HEK293 (cell line): ENCODE measurements around the gene SLC22A17.

Experiments
- CTCF ChIA-PET: fragments of 350-600 bp; formaldehyde crosslinking; extraction: SDS; loops from one replicate; lab custom pipeline; 2021; ENCODE audit warnings: antibody characterized with exemption; lab: Yijun Ruan, JAX
- POLR2A ChIA-PET: fragments of 300-600 bp; formaldehyde crosslinking; extraction: SDS; loops from one replicate; lab custom pipeline; 2020; ENCODE audit warnings: antibody characterized with exemption, inconsistent platforms; lab: Yijun Ruan, JAX
- H3K27ac ChIP-seq: fragments of 200-500 bp; sonication (Bioruptor generic); 2 replicates; pipeline ENCODE4 v1.5.1; 2014; ENCODE audit warnings: low read depth, low read length, control low read depth, inconsistent platforms; ENCODE audit errors: extremely low read depth
- H3K36me3 ChIP-seq, 2 experiments: fragments of 200-500 bp in 1 of 2; sonication (Bioruptor generic) in 1 of 2; 1 replicate in 1 of 2; 2 replicates in 1 of 2; pipeline ENCODE4 v1.5.1; 2014 to 2017; ENCODE audit warnings: inconsistent platforms in 2 of 2, low read length in 2 of 2; ENCODE audit not compliant: control insufficient read depth in 2 of 2, insufficient read depth in 1 of 2
- H3K4me1 ChIP-seq: fragments of 200-500 bp; sonication (Bioruptor generic); 2 replicates; pipeline ENCODE4 v1.5.1; 2014; ENCODE audit warnings: mild to moderate bottlenecking, low read length, inconsistent platforms; ENCODE audit not compliant: control insufficient read depth, insufficient read depth
- H3K4me3 ChIP-seq: 2 replicates; pipeline ENCODE4 v1.5.1; 2011; ENCODE audit warnings: low read depth, mild to moderate bottlenecking, control low read depth, low read length, moderate library complexity
- H3K9me3 ChIP-seq: fragments of 200-500 bp; sonication (Bioruptor generic); 2 replicates; pipeline ENCODE4 v1.5.1; 2014; ENCODE audit warnings: low read depth, low read length, inconsistent platforms; ENCODE audit not compliant: control insufficient read depth, insufficient read depth
- CTCF ChIP-seq: fragments of 450-650 bp; formaldehyde crosslinking; IDR thresholded peaks from 2 replicates; pipeline ENCODE4 v1.5.1; 2016; ENCODE audit warnings: missing biosample characterization, missing genetic modification characterization
- GLI2 ChIP-seq: fragments of 450-650 bp; formaldehyde crosslinking; IDR thresholded peaks from 2 replicates; pipeline ENCODE4; 2017; ENCODE audit warnings: missing biosample characterization, missing genetic modification characterization, low read depth, borderline replicate concordance
- HOXD13 ChIP-seq: sonication (generic); formaldehyde crosslinking; IDR thresholded peaks from 2 replicates; pipeline ENCODE4 v1.8.0; 2022; ENCODE audit warnings: missing genetic modification reagents, borderline replicate concordance
- OVOL3 ChIP-seq: fragments of 450-650 bp; formaldehyde crosslinking; IDR thresholded peaks from 2 replicates; pipeline ENCODE4 v1.5.1; 2016; ENCODE audit warnings: missing biosample characterization, missing genetic modification characterization
- SETDB1 ChIP-seq: IDR thresholded peaks from one replicate; pipeline ENCODE4 v1.6.1; 2017; ENCODE audit warnings: mild to moderate bottlenecking, low read length, moderate library complexity, mixed read lengths; ENCODE audit not compliant: insufficient read length
- SP7 ChIP-seq: fragments of 450-650 bp; formaldehyde crosslinking; IDR thresholded peaks from 2 replicates; pipeline ENCODE4 v1.5.1; 2016; ENCODE audit warnings: missing biosample characterization, missing genetic modification characterization
- ZBTB6 ChIP-seq: fragments of 450-650 bp; formaldehyde crosslinking; IDR thresholded peaks from 2 replicates; pipeline ENCODE4 v1.5.1; 2017; ENCODE audit warnings: missing biosample characterization, missing genetic modification characterization
- ZFP37 ChIP-seq: fragments of 450-650 bp; formaldehyde crosslinking; IDR thresholded peaks from 2 replicates; pipeline ENCODE4 v1.5.1; 2016; ENCODE audit warnings: missing biosample characterization, missing genetic modification characterization
- ZNF112 ChIP-seq: fragments of 450-650 bp; formaldehyde crosslinking; IDR thresholded peaks from 2 replicates; pipeline ENCODE4 v1.5.0; 2017; ENCODE audit warnings: missing biosample characterization, missing genetic modification characterization
- ZNF155 ChIP-seq: fragments of 450-650 bp; formaldehyde crosslinking; IDR thresholded peaks from 2 replicates; pipeline ENCODE4 v1.5.1; 2016; ENCODE audit warnings: missing biosample characterization, missing genetic modification characterization
- ZNF169 ChIP-seq: fragments of 450-650 bp; formaldehyde crosslinking; IDR thresholded peaks from 2 replicates; pipeline ENCODE4 v1.5.1; 2016; ENCODE audit warnings: missing biosample characterization, missing genetic modification characterization
- ZNF202 ChIP-seq: fragments of 450-650 bp; formaldehyde crosslinking; IDR thresholded peaks from 2 replicates; pipeline ENCODE4 v1.5.1; 2016; ENCODE audit warnings: missing biosample characterization, missing genetic modification characterization, borderline replicate concordance
- ZNF211 ChIP-seq: fragments of 450-650 bp; formaldehyde crosslinking; IDR thresholded peaks from 2 replicates; pipeline ENCODE4 v1.5.1; 2016; ENCODE audit warnings: low read depth, missing biosample characterization, missing genetic modification characterization
- ZNF423 ChIP-seq: fragments of 450-650 bp; formaldehyde crosslinking; IDR thresholded peaks from 2 replicates; pipeline ENCODE4 v1.5.1; 2016; ENCODE audit warnings: missing biosample characterization, missing genetic modification characterization
- ZNF610 ChIP-seq: fragments of 450-650 bp; formaldehyde crosslinking; IDR thresholded peaks from 2 replicates; pipeline ENCODE4 v1.5.1; 2016; ENCODE audit warnings: missing biosample characterization, missing genetic modification characterization, borderline replicate concordance
- ZNF830 ChIP-seq: fragments of 450-650 bp; IDR thresholded peaks from 2 replicates; pipeline ENCODE4 v1.5.0; 2018; ENCODE audit warnings: missing biosample characterization, missing genetic modification characterization, low read depth, mild to moderate bottlenecking, moderate library complexity
- ZSCAN18 ChIP-seq: fragments of 450-650 bp; formaldehyde crosslinking; IDR thresholded peaks from 2 replicates; pipeline ENCODE4 v1.5.1; 2016; ENCODE audit warnings: missing biosample characterization, missing genetic modification characterization
- ZXDB ChIP-seq: fragments of 450-650 bp; formaldehyde crosslinking; IDR thresholded peaks from 2 replicates; pipeline ENCODE4 v1.5.1; 2016; ENCODE audit warnings: missing biosample characterization, missing genetic modification characterization

Gene SLC22A17

GRCh38 chr14:23345987-23346692 lies 6.5 kb downstream of the SLC22A17 start:
- Histone ChIP-seq H3K4me3 (no peak overlapping the region), H3K36me3 (no peaks in the 10 kb centered on the region), H3K4me1 (no peaks in the 10 kb centered on the region), H3K9me3 (no peaks in the 10 kb centered on the region), H3K27ac (no peak overlapping the region)
- no peak for TF ChIP-seq ZXDB (tag by site-specific recombination)
- TF ChIP-seq HOXD13 (CRISPR knock-in tag), result no peak
- no peak for TF ChIP-seq OVOL3 (tag by site-specific recombination)
- 0 out of 2 replicates have a peak, but pooled peaks have one; percentile 26 for TF ChIP-seq CTCF
- POLR2A ChIA-PET, result interaction anchor here (0.5 kb wide), 1 partner anchor 25 kb away, joined by 5 read pairs; no protein-coding TSS in a partner anchor
- CTCF ChIA-PET, result interaction anchor here (0.6 to 1.5 kb wide), 5 partner anchors 8 to 569 kb away, joined by 3 to 9 read pairs (median 4); no protein-coding TSS in a partner anchor

- ChIA-PET POLR2A (no interaction called here), CTCF (interaction anchor here (0.8 to 2.3 kb wide), 3 partner anchors 13 to 36 kb away, joined by 4 to 7 read pairs (median 5); no protein-coding TSS in a partner anchor)
- no peak for TF ChIP-seq SETDB1
- TF ChIP-seq ZSCAN18 (tag by site-specific recombination), result no peak
- TF ChIP-seq ZNF155 (tag by site-specific recombination), result no peak
- TF ChIP-seq SP7 (tag by site-specific recombination), result no peak
- no peak for TF ChIP-seq ZNF169 (tag by site-specific recombination)
- no peak for TF ChIP-seq ZNF830 (tag by site-specific recombination)
- TF ChIP-seq ZXDB (tag by site-specific recombination), result no peak
- TF ChIP-seq OVOL3 (tag by site-specific recombination), result no peak
- no peak for TF ChIP-seq ZBTB6 (tag by site-specific recombination)
- no peak for TF ChIP-seq ZNF211 (tag by site-specific recombination)
- TF ChIP-seq ZNF423 (tag by site-specific recombination), result no peak
- TF ChIP-seq ZFP37 (tag by site-specific recombination), result no peak
- TF ChIP-seq GLI2 (tag by site-specific recombination), result no peak
- no peak for TF ChIP-seq ZNF610
- no peak for TF ChIP-seq ZNF202 (tag by site-specific recombination)
- no peak for TF ChIP-seq ZNF112
- H3K27ac ChIP-seq, result no peak overlapping the region
- no peaks in the 10 kb centered on the region for H3K36me3 ChIP-seq
- no peaks in the 10 kb centered on the region for H3K4me1 ChIP-seq
- no peak overlapping the region for H3K4me3 ChIP-seq
- H3K9me3 ChIP-seq, result no peaks in the 10 kb centered on the region
Measured at GRCh38 chr14:23344481-23344880, 8.2 kb downstream of the SLC22A17 start.
